Panc1 (cell line): ENCODE results near the gene PEPD. TPM values are rescaled to one million over a fixed set of nuclear protein-coding genes. Genes with fewer than 3 reads are reported as not detected.

Experiments used
- ATAC-seq: fragments of 200-7000 bp; cut with Tn5 transposase; 2 replicates; pipeline ENCODE4 v1.9.1; 2020; ENCODE audit warnings: mild to moderate bottlenecking, moderate library complexity
- BruUV-seq: library from RNA; stranded (reverse); fragments of 400-500 nt; replicated peaks from 2 replicates; lab custom pipeline; 2021; lab: Mats Ljungman, UMichigan
- CTCF ChIA-PET: fragments of 300-600 bp; sonication (Branson Sonifier 250); formaldehyde crosslinking; loops from one replicate; lab custom pipeline; 2022; ENCODE audit warnings: antibody characterized with exemption; lab: Charles Lee
- POLR2A ChIA-PET: fragments of 300-600 bp; sonication (Branson Sonifier 250); formaldehyde crosslinking; loops from one replicate; lab custom pipeline; 2022; ENCODE audit warnings: antibody characterized with exemption; lab: Charles Lee
- DNase-seq: peaks from one replicate; pipeline ENCODE4 v3.0.0-alpha.2; 2010; ENCODE audit warnings: low read depth, low spot score
- H3K27ac ChIP-seq: 2 replicates; pipeline ENCODE4 v1.5.1; 2011; ENCODE audit warnings: mild to moderate bottlenecking, low read length, inconsistent platforms
- H3K27me3 ChIP-seq: fragments of 200-500 bp; sonication (Bioruptor generic); 2 replicates; pipeline ENCODE4 v1.6.0; 2014; ENCODE audit warnings: low read length, inconsistent platforms; ENCODE audit not compliant: control insufficient read depth, insufficient read depth
- H3K36me3 ChIP-seq: fragments of 200-500 bp; sonication (Bioruptor generic); 2 replicates; pipeline ENCODE4 v1.5.1; 2014; ENCODE audit warnings: inconsistent platforms, mild to moderate bottlenecking, low read length, moderate library complexity; ENCODE audit not compliant: control insufficient read depth, insufficient read depth
- H3K4me1 ChIP-seq: 2 replicates; pipeline ENCODE4 v1.5.1; 2011; ENCODE audit warnings: inconsistent platforms, mild to moderate bottlenecking, low read length, moderate library complexity; ENCODE audit not compliant: control insufficient read depth, insufficient read depth
- H3K4me3 ChIP-seq, 2 experiments: 2 replicates each; pipeline ENCODE4 v1.5.1; 2011 to 2012; ENCODE audit warnings: low read depth in 2 of 2, low read length in 2 of 2, mild to moderate bottlenecking in 2 of 2, inconsistent platforms in 1 of 2, moderate library complexity in 1 of 2
- H3K9me3 ChIP-seq: fragments of 200-500 bp; sonication (Bioruptor generic); 2 replicates; pipeline ENCODE4 v1.5.1; 2014; ENCODE audit warnings: low read depth, mild to moderate bottlenecking, inconsistent platforms, low read length, moderate library complexity; ENCODE audit not compliant: control insufficient read depth, insufficient read depth
- POLR2AphosphoS5 ChIP-seq: IDR thresholded peaks from 2 replicates; pipeline ENCODE4 v1.6.1; 2012; ENCODE audit warnings: mild to moderate bottlenecking, low read depth, low read length, moderate library complexity
- SIN3A ChIP-seq: IDR thresholded peaks from 2 replicates; pipeline ENCODE4 v1.6.1; 2012; ENCODE audit warnings: low read depth, mild to moderate bottlenecking, low read length, moderate library complexity, borderline replicate concordance; ENCODE audit not compliant: insufficient read depth
- TCF7L2 ChIP-seq: IDR thresholded peaks from 2 replicates; pipeline ENCODE4 v1.6.1; 2011; ENCODE audit warnings: mild to moderate bottlenecking, low read depth, low read length, inconsistent platforms
- in situ Hi-C: cut with HindIII; loops from 2 replicates; pipeline ENCODE4 v1.10.0; 2016; ENCODE audit warnings: low sequenced_read_pairs, low pct_unique_long_range_greater_than_20kb
- intact Hi-C: fragments of 100-400 bp; cut with micrococcal nuclease; formaldehyde crosslinking; loops from one replicate; pipeline ENCODE4 v1.10.0; 2022; ENCODE audit not compliant: unreplicated experiment
- total RNA-seq: library from RNA; stranded (reverse); gene quantifications from one replicate; pipeline ENCODE4 v1.2.1, GENCODE V29; 2021; ENCODE audit not compliant: unreplicated experiment
- TF ChIP-seq, protein P1 (sequence below), 2 experiments: IDR thresholded peaks; 2 replicates each; pipeline ENCODE4 v1.6.1; 2011 to 2012; ENCODE audit warnings: low read depth in 2 of 2, control low read depth in 1 of 2, low read length in 1 of 2, mild to moderate bottlenecking in 1 of 2, moderate library complexity in 1 of 2; ENCODE audit not compliant: insufficient read depth in 1 of 2
- TF ChIP-seq, protein P2 (sequence below): fragments of 450-650 bp; IDR thresholded peaks from 2 replicates; pipeline ENCODE4 v1.5.1; 2017; ENCODE audit warnings: mild to moderate bottlenecking

Gene PEPD
- total RNA-seq, 1 experiment from 2014 or later: 102 TPM

DNA sequence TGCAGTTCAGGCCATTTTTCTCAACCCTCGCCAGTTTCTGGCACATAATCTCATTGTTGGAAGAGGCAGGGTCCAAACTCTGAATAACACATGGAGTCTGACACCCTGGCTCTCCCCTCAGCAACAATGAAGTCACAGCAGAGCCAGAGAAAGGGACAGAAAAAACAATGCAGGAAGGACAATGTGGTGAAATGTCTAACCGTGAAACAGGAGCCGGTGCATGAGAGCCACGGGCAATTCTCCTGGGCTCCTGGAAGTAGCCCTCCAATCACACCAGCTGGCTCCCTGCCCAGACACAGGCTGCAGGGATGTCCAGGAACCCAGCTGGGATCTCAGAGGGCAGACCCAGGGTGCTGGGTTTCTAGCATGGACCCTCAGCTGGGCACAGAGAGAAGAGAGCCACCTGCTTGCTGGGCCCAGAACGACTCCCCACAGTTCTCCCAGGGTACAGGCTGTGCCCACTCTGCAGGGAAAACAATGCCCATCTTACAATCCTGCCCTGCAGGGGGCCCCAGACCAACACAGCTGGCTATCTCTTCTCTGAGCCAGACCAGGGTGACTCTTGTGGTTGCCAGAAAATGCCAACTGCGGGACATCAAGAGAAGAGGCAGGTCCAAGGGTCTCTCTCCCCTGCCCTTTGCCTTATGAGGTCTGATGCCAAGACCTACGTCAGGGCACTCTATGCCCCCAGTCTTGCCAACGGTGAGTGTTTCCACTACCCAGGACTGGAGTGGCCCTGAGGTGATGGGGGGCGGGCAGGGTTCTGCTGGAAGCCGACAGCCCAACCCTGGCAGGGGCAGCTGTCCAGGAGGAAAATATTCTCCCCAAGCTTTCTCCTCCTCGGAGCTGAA lies 83.5 kb downstream of the PEPD start:
- TF ChIP-seq POLR2AphosphoS5 (no peak), TCF7L2 (no peak), SIN3A (no peak)
- TF ChIP-seq, protein P1, sequence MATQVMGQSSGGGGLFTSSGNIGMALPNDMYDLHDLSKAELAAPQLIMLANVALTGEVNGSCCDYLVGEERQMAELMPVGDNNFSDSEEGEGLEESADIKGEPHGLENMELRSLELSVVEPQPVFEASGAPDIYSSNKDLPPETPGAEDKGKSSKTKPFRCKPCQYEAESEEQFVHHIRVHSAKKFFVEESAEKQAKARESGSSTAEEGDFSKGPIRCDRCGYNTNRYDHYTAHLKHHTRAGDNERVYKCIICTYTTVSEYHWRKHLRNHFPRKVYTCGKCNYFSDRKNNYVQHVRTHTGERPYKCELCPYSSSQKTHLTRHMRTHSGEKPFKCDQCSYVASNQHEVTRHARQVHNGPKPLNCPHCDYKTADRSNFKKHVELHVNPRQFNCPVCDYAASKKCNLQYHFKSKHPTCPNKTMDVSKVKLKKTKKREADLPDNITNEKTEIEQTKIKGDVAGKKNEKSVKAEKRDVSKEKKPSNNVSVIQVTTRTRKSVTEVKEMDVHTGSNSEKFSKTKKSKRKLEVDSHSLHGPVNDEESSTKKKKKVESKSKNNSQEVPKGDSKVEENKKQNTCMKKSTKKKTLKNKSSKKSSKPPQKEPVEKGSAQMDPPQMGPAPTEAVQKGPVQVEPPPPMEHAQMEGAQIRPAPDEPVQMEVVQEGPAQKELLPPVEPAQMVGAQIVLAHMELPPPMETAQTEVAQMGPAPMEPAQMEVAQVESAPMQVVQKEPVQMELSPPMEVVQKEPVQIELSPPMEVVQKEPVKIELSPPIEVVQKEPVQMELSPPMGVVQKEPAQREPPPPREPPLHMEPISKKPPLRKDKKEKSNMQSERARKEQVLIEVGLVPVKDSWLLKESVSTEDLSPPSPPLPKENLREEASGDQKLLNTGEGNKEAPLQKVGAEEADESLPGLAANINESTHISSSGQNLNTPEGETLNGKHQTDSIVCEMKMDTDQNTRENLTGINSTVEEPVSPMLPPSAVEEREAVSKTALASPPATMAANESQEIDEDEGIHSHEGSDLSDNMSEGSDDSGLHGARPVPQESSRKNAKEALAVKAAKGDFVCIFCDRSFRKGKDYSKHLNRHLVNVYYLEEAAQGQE (IDR thresholded peaks at IDR 0.05; ENCODE audit: insufficient read depth in 1 of 2, low read depth in 2 of 2, low read length in 1 of 2): no peak
- TF ChIP-seq, protein P2, sequence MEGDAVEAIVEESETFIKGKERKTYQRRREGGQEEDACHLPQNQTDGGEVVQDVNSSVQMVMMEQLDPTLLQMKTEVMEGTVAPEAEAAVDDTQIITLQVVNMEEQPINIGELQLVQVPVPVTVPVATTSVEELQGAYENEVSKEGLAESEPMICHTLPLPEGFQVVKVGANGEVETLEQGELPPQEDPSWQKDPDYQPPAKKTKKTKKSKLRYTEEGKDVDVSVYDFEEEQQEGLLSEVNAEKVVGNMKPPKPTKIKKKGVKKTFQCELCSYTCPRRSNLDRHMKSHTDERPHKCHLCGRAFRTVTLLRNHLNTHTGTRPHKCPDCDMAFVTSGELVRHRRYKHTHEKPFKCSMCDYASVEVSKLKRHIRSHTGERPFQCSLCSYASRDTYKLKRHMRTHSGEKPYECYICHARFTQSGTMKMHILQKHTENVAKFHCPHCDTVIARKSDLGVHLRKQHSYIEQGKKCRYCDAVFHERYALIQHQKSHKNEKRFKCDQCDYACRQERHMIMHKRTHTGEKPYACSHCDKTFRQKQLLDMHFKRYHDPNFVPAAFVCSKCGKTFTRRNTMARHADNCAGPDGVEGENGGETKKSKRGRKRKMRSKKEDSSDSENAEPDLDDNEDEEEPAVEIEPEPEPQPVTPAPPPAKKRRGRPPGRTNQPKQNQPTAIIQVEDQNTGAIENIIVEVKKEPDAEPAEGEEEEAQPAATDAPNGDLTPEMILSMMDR: no peak
- Histone ChIP-seq H3K27ac (no peak overlapping the region), H3K9me3 (no peaks in the 10 kb centered on the region), H3K4me3 (no peak overlapping the region), H3K4me1 (0 out of 2 replicates have a peak, but pooled peaks cover 2% of the 10 kb centered on the region), H3K27me3 (no peaks in the 10 kb centered on the region), H3K36me3 (no peaks in the 10 kb centered on the region)
- DNase-seq (no peak), ATAC-seq (0 out of 2 replicates have a peak, but pooled peaks have one; percentile 35)
- in situ Hi-C loops: no loop called here
- intact Hi-C loops: no loop called here
- no TSS peak for BruUV-seq
- POLR2A ChIA-PET: no interaction called here
- CTCF ChIA-PET: no interaction called here

DNA sequence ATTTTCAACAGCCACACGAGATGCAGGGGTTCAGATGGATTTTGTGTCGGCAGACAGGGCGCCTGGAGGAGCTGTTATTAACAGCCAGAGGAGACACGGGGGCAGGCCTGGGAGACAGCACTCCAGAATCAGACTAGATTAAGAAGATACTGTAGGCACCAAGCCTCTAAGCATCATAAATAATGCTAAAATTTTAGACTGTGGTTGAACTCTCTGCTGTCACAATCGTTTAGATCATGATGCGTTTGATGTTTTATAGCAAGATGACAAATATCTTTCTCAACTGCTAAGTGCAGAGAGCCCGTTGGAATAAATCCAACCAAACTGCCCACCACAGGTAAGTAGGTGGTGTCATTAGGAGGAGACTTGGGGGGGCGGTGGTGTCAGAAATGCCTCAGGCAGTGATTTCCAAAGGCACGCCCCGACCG lies 84.2 kb downstream of the PEPD start:
- DNase-seq (no peak), ATAC-seq (no peak)
- no peak overlapping the region for H3K4me3 ChIP-seq
- intact Hi-C loops (no loop called here), in situ Hi-C loops (no loop called here)
- no peaks in the 10 kb centered on the region for H3K36me3 ChIP-seq
- POLR2A ChIA-PET: no interaction called here
- H3K27me3 ChIP-seq: no peaks in the 10 kb centered on the region
- H3K9me3 ChIP-seq: no peaks in the 10 kb centered on the region
- 0 out of 2 replicates have a peak, but pooled peaks cover 2% of the 10 kb centered on the region for H3K4me1 ChIP-seq
- CTCF ChIA-PET: no interaction called here
- H3K27ac ChIP-seq: no peak overlapping the region
- TF ChIP-seq, protein P2: no peak
- TF ChIP-seq SIN3A (no peak), TCF7L2 (no peak), POLR2AphosphoS5 (no peak)
- TF ChIP-seq, protein P1 (IDR thresholded peaks at IDR 0.05; ENCODE audit: insufficient read depth in 1 of 2, low read depth in 2 of 2, low read length in 1 of 2): no peak
- no TSS peak for BruUV-seq
